ENCODE results near the gene ARHGAP25.

The ARHGAP25 gene

GRCh38 chr2:68727683-68728375 is 6.8 kb upstream of the ARHGAP25 start:
- no peak for TF ChIP-seq GATA3 (IDR thresholded peaks at IDR 0.05; ENCODE audit: low read depth, low read length)
- TF ChIP-seq GATA2 (IDR thresholded peaks at IDR 0.05; ENCODE audit: low read depth, low read length) = no peak

DNA sequence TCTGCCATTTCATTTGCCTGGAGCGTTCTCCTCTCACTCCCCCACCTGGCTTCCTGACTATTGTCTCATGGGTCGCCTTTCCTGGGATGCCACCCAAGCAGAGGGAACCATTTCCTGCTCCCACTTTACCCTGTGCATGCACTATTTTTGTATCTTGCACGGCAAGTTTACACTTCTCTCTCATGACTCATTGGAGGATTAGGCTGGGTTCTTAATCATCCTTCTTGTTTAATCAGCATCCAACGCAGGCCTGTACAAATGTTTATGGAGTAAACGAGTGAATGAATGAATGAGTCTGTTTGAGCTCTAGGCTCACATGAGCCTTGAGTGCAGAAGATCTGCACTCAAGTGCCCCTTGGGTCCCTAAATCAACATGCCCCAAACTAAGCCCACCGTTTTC is 3.8 kb upstream of the ARHGAP25 start:
- TF ChIP-seq GATA3 (IDR thresholded peaks at IDR 0.05; ENCODE audit: low read depth, low read length) (no peak), GATA2 (IDR thresholded peaks at IDR 0.05; ENCODE audit: low read depth, low read length) (no peak)

DNA sequence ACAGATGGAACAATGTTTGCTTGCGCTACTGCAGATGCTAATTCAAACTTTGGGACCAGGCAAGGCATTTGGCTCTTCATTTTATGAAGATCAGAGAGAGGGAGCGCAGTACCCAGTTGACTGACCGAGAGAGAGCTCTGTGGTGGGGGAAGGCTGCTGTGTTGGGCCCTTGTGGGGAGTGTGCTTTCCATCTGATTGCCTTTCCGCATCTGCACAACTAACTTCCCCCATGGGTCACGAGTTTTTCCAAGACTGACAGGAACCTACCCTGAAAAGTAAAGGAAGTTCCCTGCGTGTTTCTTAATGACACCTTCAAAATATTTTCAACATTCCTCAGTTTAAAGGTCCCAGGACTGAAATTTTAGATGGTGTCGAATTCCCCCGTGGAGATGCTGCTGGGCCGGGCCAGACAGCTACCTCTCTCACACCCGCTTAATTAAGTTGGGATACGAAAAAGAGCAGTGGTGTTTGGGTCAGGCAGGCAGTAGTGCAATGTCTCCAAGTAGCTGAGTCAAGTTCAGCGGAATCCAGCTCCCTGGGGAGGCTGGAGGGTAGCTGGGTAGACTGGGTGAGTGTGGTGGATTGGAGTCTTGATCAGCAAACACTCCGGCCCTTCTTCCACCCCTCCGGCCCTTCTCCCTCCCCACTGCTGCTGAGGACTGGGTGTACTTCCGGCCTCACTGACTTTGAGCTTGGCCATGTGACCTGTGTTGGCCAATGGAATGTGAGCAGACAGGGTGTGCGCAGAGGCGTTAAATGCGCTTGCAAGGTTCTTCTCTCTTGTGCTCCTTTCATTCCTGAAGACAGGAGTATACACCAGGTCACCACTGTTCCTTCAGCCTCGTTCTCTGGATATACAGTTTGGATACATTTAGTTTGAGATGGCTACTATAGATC is 2.3 kb upstream of the ARHGAP25 start:
- TF ChIP-seq GATA2 (IDR thresholded peaks at IDR 0.05; ENCODE audit: low read depth, low read length) (no peak), GATA3 (IDR thresholded peaks at IDR 0.05; ENCODE audit: low read depth, low read length) (no peak)

DNA sequence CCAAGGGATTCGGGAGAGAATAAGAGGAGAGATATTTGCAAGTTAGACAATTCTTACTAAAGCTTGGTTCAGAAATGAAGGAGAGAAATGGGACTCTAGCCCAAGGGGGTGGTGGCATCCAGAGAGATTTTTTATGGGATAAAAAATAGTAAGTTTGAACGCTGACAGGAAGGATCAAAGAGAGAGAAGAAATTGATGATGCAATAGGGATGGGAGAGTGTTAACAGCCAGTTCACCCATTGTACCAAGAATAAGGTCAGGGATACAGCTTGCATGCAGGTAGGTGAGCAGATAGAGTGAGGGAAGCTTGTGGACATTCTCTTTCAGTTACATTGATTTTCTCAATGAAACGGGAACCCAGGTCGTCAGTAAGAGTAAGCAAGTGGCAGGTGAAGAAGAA is 1.2 kb upstream of the ARHGAP25 start:
- TF ChIP-seq GATA3 (IDR thresholded peaks at IDR 0.05; ENCODE audit: low read depth, low read length) (no peak), GATA2 (IDR thresholded peaks at IDR 0.05; ENCODE audit: low read depth, low read length) (no peak)

- TF ChIP-seq GATA2 (IDR thresholded peaks at IDR 0.05; ENCODE audit: low read depth, low read length) (no peak), GATA3 (IDR thresholded peaks at IDR 0.05; ENCODE audit: low read depth, low read length) (no peak)
These were observed 435 bp upstream of the ARHGAP25 start for GRCh38 chr2:68734176-68734575.

DNA sequence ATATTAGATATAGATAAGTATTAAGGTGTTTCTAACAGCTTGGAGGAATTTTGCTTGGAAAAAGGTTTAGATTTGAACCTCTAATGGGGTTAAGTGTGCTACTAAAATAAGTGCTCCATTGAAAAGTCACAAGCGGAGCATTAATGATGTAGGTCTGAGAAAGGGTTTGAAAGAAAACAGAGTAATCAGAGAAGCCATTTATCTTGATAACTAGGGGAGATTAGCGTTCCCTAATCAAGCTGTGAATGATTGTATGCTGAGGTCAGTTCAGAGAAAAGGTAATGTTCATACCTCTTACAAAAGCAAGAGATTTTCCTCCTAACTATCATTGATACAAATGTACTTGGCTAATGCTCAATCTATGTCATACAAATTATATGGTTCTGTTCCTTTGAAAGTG is 1.5 kb downstream of the ARHGAP25 start:
- no peak for TF ChIP-seq GATA3 (IDR thresholded peaks at IDR 0.05; ENCODE audit: low read depth, low read length)
- TF ChIP-seq GATA2 (IDR thresholded peaks at IDR 0.05; ENCODE audit: low read depth, low read length) = no peak

GRCh38 chr2:68737711-68738110 is 3.1 kb downstream of the ARHGAP25 start:
- TF ChIP-seq GATA3 (IDR thresholded peaks at IDR 0.05; ENCODE audit: low read depth, low read length) (no peak), GATA2 (IDR thresholded peaks at IDR 0.05; ENCODE audit: low read depth, low read length) (no peak)

DNA sequence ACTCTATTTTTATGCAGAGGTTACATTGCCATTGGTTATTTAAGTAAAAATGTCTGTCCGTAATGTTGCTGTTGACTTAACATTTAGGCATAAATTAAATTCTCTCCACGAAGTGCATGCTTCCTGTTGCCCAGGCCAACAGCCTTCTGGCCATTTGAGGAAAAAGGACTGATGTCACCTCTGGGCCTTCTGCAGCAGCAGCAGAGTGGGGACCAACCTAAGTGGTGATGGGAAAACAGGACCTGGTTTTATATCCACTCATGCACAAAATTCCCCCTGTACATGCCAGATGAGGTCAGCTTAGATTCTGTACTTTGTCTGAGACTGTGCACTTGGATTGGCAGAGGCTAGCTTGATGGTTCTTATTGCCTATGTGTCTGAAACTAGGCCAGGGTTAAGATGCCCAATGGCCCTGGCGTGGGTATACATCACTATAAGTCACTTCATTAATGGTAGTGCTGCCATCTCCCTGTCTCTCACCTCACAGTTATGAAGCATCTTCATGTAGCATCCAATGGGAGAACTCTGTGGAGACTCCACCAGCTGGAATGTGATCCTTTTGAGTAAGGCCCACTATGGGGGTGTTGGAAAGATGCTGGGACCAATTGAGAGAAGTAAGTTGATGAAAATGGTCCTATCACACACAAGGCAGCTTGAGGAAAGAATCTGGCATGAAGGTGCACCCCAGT is 4.4 kb downstream of the ARHGAP25 start:
- TF ChIP-seq GATA3 (IDR thresholded peaks at IDR 0.05; ENCODE audit: low read depth, low read length) = no peak
- no peak for TF ChIP-seq GATA2 (IDR thresholded peaks at IDR 0.05; ENCODE audit: low read depth, low read length)

- TF ChIP-seq GATA2 (IDR thresholded peaks at IDR 0.05; ENCODE audit: low read depth, low read length) (no peak), GATA3 (IDR thresholded peaks at IDR 0.05; ENCODE audit: low read depth, low read length) (no peak)
These were observed 5.2 kb downstream of the ARHGAP25 start for GRCh38 chr2:68739595-68740399.

- no peak for TF ChIP-seq GATA3 (IDR thresholded peaks at IDR 0.05; ENCODE audit: low read depth, low read length)
- TF ChIP-seq GATA2 (IDR thresholded peaks at IDR 0.05; ENCODE audit: low read depth, low read length) = no peak
These were observed 5.8 kb downstream of the ARHGAP25 start for GRCh38 chr2:68740400-68740914.

DNA sequence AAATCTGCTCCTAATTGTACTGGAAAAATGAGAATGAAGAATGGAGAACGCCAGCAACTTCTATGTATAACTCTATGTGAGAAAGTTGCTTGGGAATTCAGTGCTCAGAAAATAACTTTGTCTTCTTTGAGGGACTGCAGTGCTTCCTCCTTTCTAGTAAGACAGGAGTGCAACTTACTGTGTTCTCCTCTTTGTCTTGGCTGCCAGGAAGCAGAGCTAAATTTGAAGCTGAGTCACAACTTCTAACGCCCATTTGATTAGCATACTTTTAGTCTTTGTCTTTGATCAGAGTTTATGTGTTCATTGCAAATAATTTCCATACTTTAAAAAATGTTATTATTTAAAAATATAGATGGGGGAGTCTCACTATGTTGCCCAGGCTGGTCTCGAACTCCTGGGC is 6.6 kb downstream of the ARHGAP25 start:
- TF ChIP-seq GATA2 (IDR thresholded peaks at IDR 0.05; ENCODE audit: low read depth, low read length) (no peak), GATA3 (IDR thresholded peaks at IDR 0.05; ENCODE audit: low read depth, low read length) (no peak)

- TF ChIP-seq GATA2 (IDR thresholded peaks at IDR 0.05; ENCODE audit: low read depth, low read length) = no peak
- no peak for TF ChIP-seq GATA3 (IDR thresholded peaks at IDR 0.05; ENCODE audit: low read depth, low read length)
These were observed 7.2 kb downstream of the ARHGAP25 start for GRCh38 chr2:68741805-68742306.

Data from SH-SY5Y (cell line).